Retinal pigment epithelial cell (primary cell): ENCODE results near the gene GALNT12.

Experiments used
- DNase-seq: peaks from one replicate; pipeline ENCODE4 v3.0.0-alpha.2; 2010; ENCODE audit warnings: low read depth
- H3K4me3 ChIP-seq: 2 replicates; pipeline ENCODE4 v1.5.1; 2011; ENCODE audit warnings: mild to moderate bottlenecking, low read length, control low read depth, moderate library complexity
- TF ChIP-seq, protein P1 (sequence below): conservative IDR thresholded peaks from 2 replicates; pipeline ENCODE4 v1.5.1; 2011; ENCODE audit warnings: low read depth, low read length, control low read depth, inconsistent platforms

GALNT12 gene

GRCh38 chr9:98775831-98776441 lies 31.5 kb upstream of the GALNT12 start:
- DNase-seq: peak; percentile 23
- TF ChIP-seq, protein P1, sequence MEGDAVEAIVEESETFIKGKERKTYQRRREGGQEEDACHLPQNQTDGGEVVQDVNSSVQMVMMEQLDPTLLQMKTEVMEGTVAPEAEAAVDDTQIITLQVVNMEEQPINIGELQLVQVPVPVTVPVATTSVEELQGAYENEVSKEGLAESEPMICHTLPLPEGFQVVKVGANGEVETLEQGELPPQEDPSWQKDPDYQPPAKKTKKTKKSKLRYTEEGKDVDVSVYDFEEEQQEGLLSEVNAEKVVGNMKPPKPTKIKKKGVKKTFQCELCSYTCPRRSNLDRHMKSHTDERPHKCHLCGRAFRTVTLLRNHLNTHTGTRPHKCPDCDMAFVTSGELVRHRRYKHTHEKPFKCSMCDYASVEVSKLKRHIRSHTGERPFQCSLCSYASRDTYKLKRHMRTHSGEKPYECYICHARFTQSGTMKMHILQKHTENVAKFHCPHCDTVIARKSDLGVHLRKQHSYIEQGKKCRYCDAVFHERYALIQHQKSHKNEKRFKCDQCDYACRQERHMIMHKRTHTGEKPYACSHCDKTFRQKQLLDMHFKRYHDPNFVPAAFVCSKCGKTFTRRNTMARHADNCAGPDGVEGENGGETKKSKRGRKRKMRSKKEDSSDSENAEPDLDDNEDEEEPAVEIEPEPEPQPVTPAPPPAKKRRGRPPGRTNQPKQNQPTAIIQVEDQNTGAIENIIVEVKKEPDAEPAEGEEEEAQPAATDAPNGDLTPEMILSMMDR: peak; percentile 84
- H3K4me3 ChIP-seq: no peak overlapping the region

- no peak overlapping the region for H3K4me3 ChIP-seq
- TF ChIP-seq, protein P1: no peak
- DNase-seq: no peak
These were observed 29.9 kb upstream of the GALNT12 start for GRCh38 chr9:98777618-98778017.

- H3K4me3 ChIP-seq: no peak overlapping the region
- TF ChIP-seq, protein P1: no peak
- DNase-seq: no peak
These were observed 29.2 kb upstream of the GALNT12 start for GRCh38 chr9:98778251-98778650.

- TF ChIP-seq, protein P1: no peak
- no peak overlapping the region for H3K4me3 ChIP-seq
- DNase-seq: no peak
These were observed 28.5 kb upstream of the GALNT12 start for GRCh38 chr9:98778711-98779530.

DNA sequence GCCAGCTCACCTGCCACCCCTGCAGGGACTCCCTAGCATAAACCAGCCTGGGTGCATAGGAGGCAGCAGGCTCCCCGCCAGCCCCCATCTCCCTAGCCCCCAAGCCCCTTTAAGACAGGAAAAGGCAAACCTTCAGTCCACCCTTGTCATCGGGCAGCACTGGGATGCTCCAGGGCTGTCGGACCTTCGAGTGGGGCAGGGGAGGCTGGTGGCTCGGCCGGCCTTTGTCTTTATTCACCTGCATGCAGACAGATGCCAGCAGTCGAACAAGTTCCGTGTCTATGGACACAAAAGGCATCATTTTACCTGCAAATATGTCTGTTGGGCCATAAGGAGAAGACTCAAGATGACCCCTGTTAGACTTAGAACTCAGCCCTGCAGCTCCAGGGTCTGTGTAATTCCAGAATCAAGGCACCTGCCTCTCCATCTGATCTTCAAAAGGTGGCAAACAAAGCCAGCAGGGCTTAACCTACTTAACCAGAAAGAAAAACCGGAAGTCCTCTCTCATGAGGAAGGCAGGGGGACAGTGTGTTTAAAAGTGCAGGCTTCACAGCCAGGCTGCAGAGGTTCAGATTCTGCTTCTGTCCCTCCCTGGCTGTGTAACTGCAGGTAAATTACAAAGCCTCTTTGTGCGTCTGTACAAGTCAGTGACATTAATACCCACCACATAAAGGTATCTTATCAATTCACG lies 27.3 kb upstream of the GALNT12 start:
- TF ChIP-seq, protein P1: no peak
- H3K4me3 ChIP-seq: no peak overlapping the region
- DNase-seq: no peak

- DNase-seq: no peak
These were observed 25.7 kb upstream of the GALNT12 start for GRCh38 chr9:98781588-98782383.

More at GRCh38 chr9:98781588-98782383, 25.7 kb upstream of the GALNT12 start:
- H3K4me3 ChIP-seq: no peak overlapping the region
- TF ChIP-seq, protein P1: no peak
